MM.1S (cell line): ENCODE measurements around the gene CERKL.

ENCODE experiments used
- DNase-seq: peaks from one replicate; pipeline ENCODE4 v3.0.0-alpha.2; 2015
- H2AFZ ChIP-seq: fragments of 300-600 bp; sonication (generic); 2 replicates; pipeline ENCODE4 v1.6.0; 2016; ENCODE audit warnings: antibody characterized with exemption, low read length
- H3F3A ChIP-seq: fragments of 300-600 bp; sonication (generic); 2 replicates; pipeline ENCODE4 v1.6.1; 2016; ENCODE audit warnings: mild to moderate bottlenecking, antibody characterized with exemption, low read length, moderate library complexity, mixed read lengths; ENCODE audit not compliant: insufficient read depth
- H3K27ac ChIP-seq: fragments of 300-600 bp; sonication (generic); 2 replicates; pipeline ENCODE4 v1.5.1; 2016; ENCODE audit warnings: mild to moderate bottlenecking, low read length
- H3K27me3 ChIP-seq: fragments of 300-600 bp; sonication (generic); replicated peaks from 2 replicates; pipeline ENCODE4 v1.6.0; 2016; ENCODE audit warnings: low read length; ENCODE audit not compliant: insufficient read depth
- H3K36me3 ChIP-seq: fragments of 300-600 bp; sonication (generic); replicated peaks from 2 replicates; pipeline ENCODE4 v1.6.1; 2016; ENCODE audit warnings: mild to moderate bottlenecking, low read length, mixed read lengths; ENCODE audit not compliant: insufficient read depth
- H3K4me1 ChIP-seq: fragments of 300-600 bp; sonication (generic); 2 replicates; pipeline ENCODE4 v1.6.1; 2016; ENCODE audit warnings: low read length, mixed read lengths
- H3K4me2 ChIP-seq: fragments of 300-600 bp; sonication (generic); 2 replicates; pipeline ENCODE4 v1.6.0; 2016; ENCODE audit warnings: low read depth, low read length
- H3K4me3 ChIP-seq: fragments of 300-600 bp; sonication (generic); 2 replicates; pipeline ENCODE4 v1.5.1; 2016; ENCODE audit warnings: low read length, mixed read lengths
- H3K79me2 ChIP-seq: fragments of 300-600 bp; sonication (generic); 2 replicates; pipeline ENCODE4 v1.6.1; 2016; ENCODE audit warnings: mixed run types, low read length, mixed read lengths
- H3K9ac ChIP-seq: fragments of 300-600 bp; sonication (generic); 2 replicates; pipeline ENCODE4 v1.6.1; 2016; ENCODE audit warnings: low read length, mixed read lengths
- H3K9me2 ChIP-seq: fragments of 300-600 bp; sonication (generic); replicated peaks from 2 replicates; pipeline ENCODE4 v1.6.1; 2016; ENCODE audit warnings: mild to moderate bottlenecking, low read length, mixed read lengths; ENCODE audit not compliant: insufficient read depth
- H3K9me3 ChIP-seq: fragments of 300-600 bp; sonication (generic); replicated peaks from 2 replicates; pipeline ENCODE4 v1.6.1; 2016; ENCODE audit warnings: mild to moderate bottlenecking, low read length, mixed read lengths; ENCODE audit not compliant: insufficient read depth
- H4K20me1 ChIP-seq: fragments of 300-600 bp; sonication (generic); 2 replicates; pipeline ENCODE4 v1.6.1; 2016; ENCODE audit warnings: mild to moderate bottlenecking, low read length, moderate library complexity, mixed read lengths; ENCODE audit not compliant: insufficient read depth
- CTCF ChIP-seq: fragments of 300-600 bp; sonication (generic); IDR thresholded peaks from 2 replicates; pipeline ENCODE4 v1.5.1; 2016; ENCODE audit warnings: antibody characterized with exemption, low read length, mixed read lengths
- EZH2 ChIP-seq: fragments of 300-600 bp; sonication (generic); optimal IDR thresholded peaks from 2 replicates; pipeline ENCODE3; 2017; ENCODE audit warnings: low read depth, mild to moderate bottlenecking, antibody characterized with exemption, low read length, mixed read lengths
- EZH2phosphoT487 ChIP-seq: fragments of 300-600 bp; sonication (generic); IDR thresholded peaks from 2 replicates; pipeline ENCODE4 v1.6.1; 2018; ENCODE audit warnings: antibody characterized with exemption, low read length

CERKL gene

GRCh38 chr2:181517685-181518301 lies 139.1 kb downstream of the CERKL start:
- no peak overlapping the region for H3K4me3 ChIP-seq
- H3F3A ChIP-seq = no peaks in the 10 kb centered on the region
- no peak overlapping the region for H3K27ac ChIP-seq
- H3K9me3 ChIP-seq = no peaks in the 10 kb centered on the region
- H4K20me1 ChIP-seq = no peaks in the 10 kb centered on the region
- no peak for DNase-seq
- H3K79me2 ChIP-seq = no peaks in the 10 kb centered on the region
- no peaks in the 10 kb centered on the region for H3K9me2 ChIP-seq
- no peak overlapping the region for H3K4me2 ChIP-seq
- no peaks in the 10 kb centered on the region for H3K27me3 ChIP-seq
- H3K9ac ChIP-seq = no peak overlapping the region
- H3K36me3 ChIP-seq = peaks cover 11% of the 10 kb centered on the region
- TF ChIP-seq EZH2phosphoT487 (no peak), EZH2 (no peak), CTCF (no peak)
- H2AFZ ChIP-seq = no peak overlapping the region
- H3K4me1 ChIP-seq = no peaks in the 10 kb centered on the region

- no peaks in the 10 kb centered on the region for H3K9me2 ChIP-seq
- no peaks in the 10 kb centered on the region for H3K4me1 ChIP-seq
- no peak for DNase-seq
- peaks cover 11% of the 10 kb centered on the region for H3K36me3 ChIP-seq
- H3K9ac ChIP-seq = no peak overlapping the region
- no peak overlapping the region for H3K4me3 ChIP-seq
- H2AFZ ChIP-seq = no peak overlapping the region
- no peak overlapping the region for H3K4me2 ChIP-seq
- H3K27ac ChIP-seq = no peak overlapping the region
- H3K9me3 ChIP-seq = no peaks in the 10 kb centered on the region
- H4K20me1 ChIP-seq = no peaks in the 10 kb centered on the region
- no peak for TF ChIP-seq CTCF
- no peak for TF ChIP-seq EZH2phosphoT487
- no peak for TF ChIP-seq EZH2
- no peaks in the 10 kb centered on the region for H3K27me3 ChIP-seq
- H3K79me2 ChIP-seq = no peaks in the 10 kb centered on the region
- no peaks in the 10 kb centered on the region for H3F3A ChIP-seq
Observed at GRCh38 chr2:181516992-181517391, 139.9 kb downstream of the CERKL start.

- no peaks in the 10 kb centered on the region for H3K27me3 ChIP-seq
- H3K79me2 ChIP-seq = no peaks in the 10 kb centered on the region
- no peak overlapping the region for H3K9ac ChIP-seq
- no peak for DNase-seq
- H3K4me3 ChIP-seq = no peak overlapping the region
- H2AFZ ChIP-seq = no peak overlapping the region
- no peaks in the 10 kb centered on the region for H3F3A ChIP-seq
- peaks cover 18% of the 10 kb centered on the region for H3K36me3 ChIP-seq
- no peaks in the 10 kb centered on the region for H3K4me1 ChIP-seq
- H4K20me1 ChIP-seq = no peaks in the 10 kb centered on the region
- H3K27ac ChIP-seq = no peak overlapping the region
- H3K4me2 ChIP-seq = no peak overlapping the region
- H3K9me2 ChIP-seq = no peaks in the 10 kb centered on the region
- TF ChIP-seq EZH2 (no peak), EZH2phosphoT487 (no peak), CTCF (no peak)
- no peaks in the 10 kb centered on the region for H3K9me3 ChIP-seq
Observed at GRCh38 chr2:181515719-181516118, 141.2 kb downstream of the CERKL start.
